Measurements from ENCODE around the gene CENPE.

CENPE gene

GRCh38 chr4:103198111-103198765, at the start of gene CENPE:
CENPE (minus strand) TSS chr4:103198343; CDS start chr4:103198319, 24 bp downstream.
- TF ChIP-seq RAD21 (IDR thresholded peaks at IDR 0.05; ENCODE audit: low read depth) (no peak), TCF12 (IDR thresholded peaks at IDR 0.05; ENCODE audit: low read depth) (no peak), REST (IDR thresholded peaks at IDR 0.05; ENCODE audit: low read depth) (no peak), MAX (IDR thresholded peaks at IDR 0.05) (peak; percentile 90), USF1 (IDR thresholded peaks at IDR 0.05) (peak; percentile 67; the same call in 1 of the 2 replicates), NFIC (IDR thresholded peaks at IDR 0.05) (no peak), CEBPB (IDR thresholded peaks at IDR 0.05) (no peak), CREB1 (IDR thresholded peaks at IDR 0.05; ENCODE audit: low read depth) (peak; percentile 92), ZBTB7A (IDR thresholded peaks at IDR 0.05; ENCODE audit: low read depth) (no peak), TEAD4 (IDR thresholded peaks at IDR 0.05) (no peak), EP300 (IDR thresholded peaks at IDR 0.05; ENCODE audit: borderline replicate concordance) (peak; percentile 54; the same call in 1 of the 2 replicates), EGR1 (IDR thresholded peaks at IDR 0.05) (no peak), TAF1 (IDR thresholded peaks at IDR 0.05; ENCODE audit: low read depth) (peak; percentile 73), YY1 (IDR thresholded peaks at IDR 0.05; ENCODE audit: low read depth) (peak; percentile 61; the same call in 1 of the 2 replicates), FOXM1 (IDR thresholded peaks at IDR 0.05; ENCODE audit: borderline replicate concordance, low read depth) (peak; percentile 87)

- no peak for TF ChIP-seq EGR1 (IDR thresholded peaks at IDR 0.05)
- TF ChIP-seq FOXM1 (IDR thresholded peaks at IDR 0.05; ENCODE audit: borderline replicate concordance, low read depth), result no peak
- TF ChIP-seq YY1 (IDR thresholded peaks at IDR 0.05; ENCODE audit: low read depth), result no peak
- TF ChIP-seq CEBPB (IDR thresholded peaks at IDR 0.05), result no peak
- no peak for TF ChIP-seq NFIC (IDR thresholded peaks at IDR 0.05)
- TF ChIP-seq EP300 (IDR thresholded peaks at IDR 0.05; ENCODE audit: borderline replicate concordance), result no peak
- no peak for TF ChIP-seq REST (IDR thresholded peaks at IDR 0.05; ENCODE audit: low read depth)
- no peak for TF ChIP-seq TCF12 (IDR thresholded peaks at IDR 0.05; ENCODE audit: low read depth)
- TF ChIP-seq TEAD4 (IDR thresholded peaks at IDR 0.05), result no peak
- no peak for TF ChIP-seq MAX (IDR thresholded peaks at IDR 0.05)
- no peak for TF ChIP-seq RAD21 (IDR thresholded peaks at IDR 0.05; ENCODE audit: low read depth)
- no peak for TF ChIP-seq TAF1 (IDR thresholded peaks at IDR 0.05; ENCODE audit: low read depth)
- no peak for TF ChIP-seq USF1 (IDR thresholded peaks at IDR 0.05)
- no peak for TF ChIP-seq CREB1 (IDR thresholded peaks at IDR 0.05; ENCODE audit: low read depth)
These were observed 46.1 kb upstream of the CENPE start for GRCh38 chr4:103244251-103244650.

GRCh38 chr4:103207673-103208072, 9.5 kb upstream of the CENPE start:
- TF ChIP-seq RAD21 (IDR thresholded peaks at IDR 0.05; ENCODE audit: low read depth) (peak; percentile 59), YY1 (IDR thresholded peaks at IDR 0.05; ENCODE audit: low read depth) (no peak)

GRCh38 chr4:103204111-103204510, 6.0 kb upstream of the CENPE start:
- TF ChIP-seq TCF12 (IDR thresholded peaks at IDR 0.05; ENCODE audit: low read depth) (no peak), RAD21 (IDR thresholded peaks at IDR 0.05; ENCODE audit: low read depth) (peak; percentile 82), TAF1 (IDR thresholded peaks at IDR 0.05; ENCODE audit: low read depth) (no peak), REST (IDR thresholded peaks at IDR 0.05; ENCODE audit: low read depth) (no peak), YY1 (IDR thresholded peaks at IDR 0.05; ENCODE audit: low read depth) (no peak), ZBTB7A (IDR thresholded peaks at IDR 0.05; ENCODE audit: low read depth) (no peak), EGR1 (IDR thresholded peaks at IDR 0.05) (no peak)
